Measurements from ENCODE around the gene TOMM20L.

- no peak for TF ChIP-seq CTCF (conservative IDR thresholded peaks at IDR 0.05; ENCODE audit: low read length)
- no peak for TF ChIP-seq EZH2phosphoT487 (IDR thresholded peaks at IDR 0.05; ENCODE audit: borderline replicate concordance)
Measured at GRCh38 chr14:58395812-58396788, at the start of gene TOMM20L.
